GM18511 (cell line): ENCODE data around the gene ZNF667.
A peak's percentile ranks its signal among the peaks of the same experiment; 100 is the strongest.

Experiments
- ATAC-seq: cut with Tn5 transposase; IDR thresholded peaks from one replicate; pipeline ENCODE4 v1.9.1; 2021; ENCODE audit warnings: mild to moderate bottlenecking, moderate library complexity; ENCODE audit not compliant: unreplicated experiment

The ZNF667 gene

DNA sequence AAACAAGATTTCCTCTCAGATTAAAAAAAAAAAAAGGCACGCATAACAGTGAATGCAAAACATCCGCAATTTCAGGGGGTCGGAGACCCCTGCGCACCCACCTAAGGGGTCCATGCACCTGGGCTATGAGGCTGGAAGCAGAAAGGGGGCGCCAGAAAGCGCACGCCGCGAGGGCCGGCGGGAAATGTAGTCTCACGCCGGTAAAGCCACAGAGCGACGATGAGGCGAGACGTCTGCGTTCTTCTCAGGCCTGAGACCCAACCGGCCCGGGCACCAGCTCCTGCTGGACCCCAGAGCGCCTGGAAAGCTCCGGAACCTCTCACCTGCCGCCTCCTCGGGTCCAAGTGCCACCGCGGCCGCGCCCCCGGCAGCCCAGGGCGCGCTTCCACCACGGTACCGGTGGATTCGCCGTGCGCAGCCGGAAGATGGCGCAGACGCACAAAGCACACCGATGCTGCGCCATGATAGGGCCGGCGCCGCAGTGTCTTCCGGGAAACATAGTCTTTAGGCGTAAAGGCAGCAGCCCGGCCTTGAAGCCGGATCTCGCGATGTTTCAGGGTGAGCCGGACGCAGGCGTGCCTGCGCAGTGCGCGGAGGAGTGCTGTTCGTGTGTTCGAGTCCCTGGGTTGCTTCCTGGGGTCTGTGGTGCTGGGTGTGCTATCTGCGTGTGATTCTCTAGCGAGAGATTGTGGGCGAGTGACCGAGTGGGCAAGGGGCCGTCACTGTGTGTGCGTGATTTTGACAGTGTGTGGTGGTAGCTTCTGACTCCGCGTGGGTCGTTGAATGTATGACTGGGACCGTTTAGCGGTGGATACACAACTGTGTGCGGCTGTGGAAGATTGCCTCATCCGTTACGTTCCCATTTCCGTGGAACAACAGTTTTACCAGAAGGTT lies 83.8 kb downstream of the ZNF667 start, which contains the start of gene ZNF582:
TSS of gene ZNF582 (minus strand) at position 416 of the 894 bp plus-strand sequence. CDS start 1,782 bp downstream, outside the sequence.
- peak; percentile 98 for ATAC-seq
